GM12865 (cell line): Measurements from ENCODE around the gene FAM114A1.

Source experiments
- DNase-seq: peaks from one replicate; pipeline ENCODE4 v3.0.0; 2010; ENCODE audit warnings: low read depth
- H3K4me3 ChIP-seq: 2 replicates; pipeline ENCODE4 v1.5.1; 2011; ENCODE audit warnings: mild to moderate bottlenecking, low read depth, low read length, control low read depth
- TF ChIP-seq, protein P1 (sequence below): IDR thresholded peaks from 2 replicates; pipeline ENCODE4 v1.5.1; 2011; ENCODE audit warnings: low read length, control low read depth, low read depth, inconsistent platforms; ENCODE audit not compliant: insufficient read depth; ENCODE audit errors: missing control alignments

Gene FAM114A1

DNA sequence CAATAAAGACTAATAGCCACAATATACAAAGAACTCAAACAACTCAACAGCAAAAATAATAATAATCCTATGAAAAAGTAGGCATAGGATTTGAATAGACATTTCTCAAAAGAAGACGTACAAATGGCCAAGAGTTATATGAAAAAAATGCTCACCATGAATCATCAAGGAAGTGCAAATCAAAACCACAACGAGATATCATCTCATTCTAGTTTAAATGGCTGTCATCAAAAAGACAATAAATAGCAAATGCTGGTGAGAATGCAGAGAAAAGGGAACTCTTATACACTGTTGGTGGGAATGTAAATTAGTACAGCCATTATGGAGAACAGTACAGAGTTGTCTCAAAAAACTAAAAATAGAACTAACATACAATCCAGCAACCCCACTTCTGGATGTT is 29.8 kb upstream of the FAM114A1 start:
- DNase-seq = no peak
- no peak overlapping the region for H3K4me3 ChIP-seq
- TF ChIP-seq, protein P1, sequence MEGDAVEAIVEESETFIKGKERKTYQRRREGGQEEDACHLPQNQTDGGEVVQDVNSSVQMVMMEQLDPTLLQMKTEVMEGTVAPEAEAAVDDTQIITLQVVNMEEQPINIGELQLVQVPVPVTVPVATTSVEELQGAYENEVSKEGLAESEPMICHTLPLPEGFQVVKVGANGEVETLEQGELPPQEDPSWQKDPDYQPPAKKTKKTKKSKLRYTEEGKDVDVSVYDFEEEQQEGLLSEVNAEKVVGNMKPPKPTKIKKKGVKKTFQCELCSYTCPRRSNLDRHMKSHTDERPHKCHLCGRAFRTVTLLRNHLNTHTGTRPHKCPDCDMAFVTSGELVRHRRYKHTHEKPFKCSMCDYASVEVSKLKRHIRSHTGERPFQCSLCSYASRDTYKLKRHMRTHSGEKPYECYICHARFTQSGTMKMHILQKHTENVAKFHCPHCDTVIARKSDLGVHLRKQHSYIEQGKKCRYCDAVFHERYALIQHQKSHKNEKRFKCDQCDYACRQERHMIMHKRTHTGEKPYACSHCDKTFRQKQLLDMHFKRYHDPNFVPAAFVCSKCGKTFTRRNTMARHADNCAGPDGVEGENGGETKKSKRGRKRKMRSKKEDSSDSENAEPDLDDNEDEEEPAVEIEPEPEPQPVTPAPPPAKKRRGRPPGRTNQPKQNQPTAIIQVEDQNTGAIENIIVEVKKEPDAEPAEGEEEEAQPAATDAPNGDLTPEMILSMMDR = no peak

DNA sequence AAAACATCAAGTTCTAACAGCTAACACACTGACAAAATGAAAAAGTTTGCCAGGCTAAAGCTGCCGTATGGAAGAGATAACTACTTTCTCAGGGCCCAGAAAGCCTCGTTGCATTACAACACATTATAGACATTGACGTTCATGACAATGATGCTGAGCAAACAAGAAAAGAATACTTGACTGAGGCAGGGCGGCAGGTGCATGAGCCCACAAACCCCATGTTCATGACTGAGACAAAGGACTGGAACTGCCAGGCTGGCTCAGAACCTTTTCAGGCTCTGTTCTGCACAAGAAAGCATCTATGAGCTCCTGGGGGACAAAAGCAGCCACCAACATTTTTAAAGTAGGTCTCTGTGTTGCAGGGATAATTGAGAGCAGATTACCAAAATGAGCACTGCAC is 24.6 kb upstream of the FAM114A1 start:
- no peak for DNase-seq
- TF ChIP-seq, protein P1 = no peak
- H3K4me3 ChIP-seq = no peak overlapping the region

DNA sequence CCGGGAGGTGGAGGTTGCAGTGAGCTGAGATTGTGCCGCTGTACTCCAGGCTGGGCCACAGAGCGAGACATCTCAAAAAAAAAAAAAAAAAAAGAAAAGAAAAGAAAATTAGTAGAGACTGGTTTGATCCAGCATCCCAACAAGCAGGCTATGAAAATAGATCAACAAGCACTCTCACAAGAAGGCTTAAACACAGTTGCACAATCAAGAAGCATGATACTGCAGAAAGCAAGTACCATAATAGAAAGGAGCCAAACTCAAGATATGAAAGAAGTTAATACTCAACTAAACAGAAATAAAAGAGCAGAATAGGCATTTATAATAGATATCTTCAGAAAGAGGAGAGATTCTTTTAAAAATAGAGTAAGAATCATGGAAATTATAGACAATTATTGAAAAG is 21.6 kb upstream of the FAM114A1 start:
- TF ChIP-seq, protein P1 = no peak
- DNase-seq = no peak
- no peak overlapping the region for H3K4me3 ChIP-seq

DNA sequence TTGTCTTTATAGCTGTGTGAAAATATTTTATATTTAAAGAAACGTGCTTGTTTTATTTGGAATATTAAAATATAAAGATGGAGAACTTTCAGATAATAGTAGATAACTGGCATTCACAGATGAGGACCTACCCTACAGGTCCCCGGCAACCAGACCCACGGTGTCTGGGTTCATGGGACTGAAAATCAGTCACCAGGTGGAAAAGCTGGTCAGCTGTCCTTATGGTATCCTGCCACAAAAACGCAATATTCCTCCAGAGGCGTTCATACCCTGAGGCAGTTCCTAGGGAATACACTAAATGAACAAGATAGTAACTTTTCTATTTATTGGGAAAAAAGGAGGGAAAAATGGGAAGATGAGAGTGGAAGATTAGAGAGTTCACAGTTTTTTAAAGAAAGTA is 12.1 kb upstream of the FAM114A1 start:
- peak; percentile 47 for DNase-seq
- peak overlapping the region; percentile 69 for H3K4me3 ChIP-seq
- TF ChIP-seq, protein P1 = no peak

DNA sequence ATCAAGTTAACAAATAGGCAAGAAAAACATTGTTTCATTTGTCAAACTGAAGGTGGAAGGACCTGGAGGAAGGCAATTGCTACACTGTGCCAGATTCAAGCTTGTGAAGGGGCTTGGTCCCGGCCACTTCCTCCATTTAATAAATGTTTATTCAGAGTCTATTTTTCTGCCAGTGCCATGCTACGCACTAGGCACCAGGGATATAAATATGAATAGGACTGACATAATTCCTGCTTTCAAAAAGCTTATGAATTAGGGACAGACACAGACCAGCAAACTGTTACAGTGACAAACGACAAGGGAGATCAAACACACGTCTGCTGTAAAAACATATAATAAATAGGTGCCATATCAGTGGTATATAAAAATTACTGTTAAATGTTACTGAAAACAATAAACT is 11.6 kb upstream of the FAM114A1 start:
- TF ChIP-seq, protein P1 = no peak
- peak; percentile 73 for DNase-seq
- H3K4me3 ChIP-seq = peak overlapping the region; percentile 69

DNA sequence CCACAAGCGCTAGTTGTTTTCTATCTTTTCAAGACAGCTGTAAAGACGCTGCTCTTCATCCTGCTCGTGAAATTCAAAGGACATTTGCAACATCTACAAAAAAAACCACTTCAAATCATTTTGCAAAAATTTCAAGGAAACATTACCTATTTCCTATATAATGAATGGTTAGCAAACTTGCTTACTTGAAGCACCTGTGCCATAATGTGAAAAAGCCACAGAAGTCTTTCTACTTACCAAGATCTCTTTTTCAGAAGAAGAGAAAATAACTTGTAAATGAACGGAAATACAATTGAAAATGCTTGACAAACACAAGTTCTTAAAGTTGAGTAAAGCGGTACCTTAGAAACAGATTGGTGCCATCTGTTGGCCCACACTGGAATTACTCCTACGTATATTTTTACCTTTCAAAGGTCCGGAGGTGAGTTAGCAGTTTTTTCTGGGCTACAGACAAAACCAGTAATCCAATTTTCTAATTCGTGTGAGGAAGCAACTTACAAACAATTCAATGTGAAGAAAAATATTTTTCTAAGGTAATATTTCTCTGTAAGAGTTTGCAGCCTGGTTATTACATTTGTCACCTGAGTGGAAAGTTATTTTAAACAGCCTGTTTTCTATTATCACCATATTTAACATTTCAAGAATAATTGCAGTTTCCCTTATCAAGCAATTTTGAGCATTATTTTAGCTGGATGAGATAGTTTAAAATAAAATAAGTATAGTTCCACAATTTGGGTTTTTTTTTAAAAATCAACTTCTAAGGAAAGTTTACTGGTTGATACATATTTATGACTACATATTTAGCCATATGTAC is 10.9 kb upstream of the FAM114A1 start, which contains the start of gene TLR6:
TSS of gene TLR6 (minus strand) at position 294 of the 814 bp plus-strand sequence. CDS start 27,344 bp downstream, outside the sequence.
- DNase-seq = peak; percentile 91
- peak within 1 kb of the TSS; percentile 69 for H3K4me3 ChIP-seq
- TF ChIP-seq, protein P1 = peak; percentile 67

DNA sequence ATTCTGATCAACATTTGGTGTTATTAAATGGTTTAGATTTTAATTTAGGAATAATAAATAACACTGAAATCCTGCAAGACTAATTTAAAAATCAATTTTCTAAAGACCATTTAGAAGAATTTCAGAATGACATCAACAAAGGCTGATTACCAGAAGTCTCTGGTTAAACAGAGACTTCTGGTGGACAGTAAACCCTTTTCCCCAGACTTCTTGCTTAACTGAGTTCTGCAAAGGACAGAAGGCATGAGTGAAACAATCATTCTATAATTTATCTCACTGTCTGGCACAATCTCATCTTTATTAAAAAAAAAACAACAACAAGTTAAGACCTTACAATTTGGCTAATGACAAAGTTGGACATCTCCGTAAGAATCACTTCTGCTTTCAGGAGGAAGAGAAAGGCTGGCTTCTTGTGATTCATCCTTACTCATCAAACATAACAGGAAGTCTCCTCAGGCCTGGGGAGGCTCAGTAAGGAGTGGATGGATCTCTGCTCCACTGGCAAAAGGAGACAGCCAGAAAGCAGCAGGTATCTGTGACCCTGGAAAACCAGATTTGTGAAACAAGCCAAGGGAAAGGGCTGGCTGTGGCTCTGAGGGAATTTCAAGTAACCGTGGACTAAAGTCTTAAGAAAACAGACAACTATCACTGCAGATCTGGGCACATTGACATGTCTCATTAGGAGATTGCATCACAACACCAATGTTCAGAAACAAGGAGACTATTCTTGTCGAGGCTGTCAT is 10.1 kb upstream of the FAM114A1 start:
- peak overlapping the region; percentile 69 for H3K4me3 ChIP-seq
- DNase-seq = peak; percentile 83
- TF ChIP-seq, protein P1 = no peak
